A673 (cell line): Measurements from ENCODE around the gene BRD9. TPM values are rescaled to one million over a fixed set of nuclear protein-coding genes. Genes with fewer than 3 reads are reported as not detected.
"Not testable (repeated sequence)": the region's sequence is repeated elsewhere in the genome, so short reads cannot be mapped to it uniquely, and the experiment has no call there.

Experiments used
- BruUV-seq: library from RNA; stranded (reverse); fragments of 400-500 nt; replicated peaks from 2 replicates; lab custom pipeline; 2021; lab: Mats Ljungman, UMichigan
- CTCF ChIA-PET: fragments of 300-600 bp; sonication (Branson Sonifier 250); formaldehyde crosslinking; loops from one replicate; lab custom pipeline; 2022; ENCODE audit warnings: antibody characterized with exemption; lab: Charles Lee
- POLR2A ChIA-PET: fragments of 300-600 bp; sonication (Branson Sonifier 250); formaldehyde crosslinking; loops from one replicate; lab custom pipeline; 2022; ENCODE audit warnings: antibody characterized with exemption; ENCODE audit not compliant: low non-redundant PET; lab: Charles Lee
- DNase-seq: peaks from one replicate; pipeline ENCODE4 v3.0.0-alpha.2; 2015; ENCODE audit warnings: low spot score
- H3K27ac ChIP-seq: fragments of 200-600 bp; sonication (generic); 2 replicates; pipeline ENCODE4 v1.5.1; 2016; ENCODE audit warnings: mixed run types, low read depth, mild to moderate bottlenecking, mixed read lengths, antibody characterized with exemption, low read length; ENCODE audit not compliant: poor library complexity, severe bottlenecking
- H3K27me3 ChIP-seq: fragments of 200-600 bp; sonication (generic); replicated peaks from 2 replicates; pipeline ENCODE4 v1.6.1; 2017; ENCODE audit warnings: mixed run types, low read depth, mild to moderate bottlenecking, mixed read lengths, antibody characterized with exemption, low read length; ENCODE audit not compliant: insufficient read depth, poor library complexity
- H3K36me3 ChIP-seq: fragments of 200-600 bp; sonication (generic); 2 replicates; pipeline ENCODE4 v1.6.1; 2016; ENCODE audit warnings: mixed run types, mild to moderate bottlenecking, mixed read lengths, antibody characterized with exemption, low read length; ENCODE audit not compliant: insufficient read depth, poor library complexity, severe bottlenecking
- H3K4me1 ChIP-seq: fragments of 200-600 bp; sonication (generic); 2 replicates; pipeline ENCODE4 v1.6.1; 2017; ENCODE audit warnings: mixed run types, mild to moderate bottlenecking, mixed read lengths, antibody characterized with exemption, low read length; ENCODE audit not compliant: insufficient read depth, poor library complexity, severe bottlenecking
- H3K4me3 ChIP-seq: fragments of 200-600 bp; sonication (generic); 2 replicates; pipeline ENCODE4 v1.5.1; 2016; ENCODE audit warnings: low read depth, mixed run types, mild to moderate bottlenecking, mixed read lengths, low read length; ENCODE audit not compliant: poor library complexity, severe bottlenecking
- H3K9me3 ChIP-seq: fragments of 200-600 bp; sonication (generic); 2 replicates; pipeline ENCODE4 v1.6.1; 2016; ENCODE audit warnings: mixed run types, low read depth, mild to moderate bottlenecking, mixed read lengths, antibody characterized with exemption, low read length; ENCODE audit not compliant: poor library complexity, severe bottlenecking
- CTCF ChIP-seq: fragments of 300-800, 200-600 bp; sonication (generic); conservative IDR thresholded peaks from 2 replicates; pipeline ENCODE4 v1.5.1; 2017; ENCODE audit warnings: low read depth, mild to moderate bottlenecking, antibody characterized with exemption, low read length, moderate library complexity, mixed read lengths
- EZH2 ChIP-seq: fragments of 200-600 bp; sonication (generic); IDR thresholded peaks from 2 replicates; pipeline ENCODE4 v1.6.1; 2017; ENCODE audit warnings: borderline replicate concordance, low read depth, mild to moderate bottlenecking, mixed read lengths, antibody characterized with exemption, low read length; ENCODE audit not compliant: poor library complexity, severe bottlenecking
- intact Hi-C: fragments of 100-400 bp; cut with micrococcal nuclease; formaldehyde crosslinking; loops from one replicate; pipeline ENCODE4 v1.10.0; 2022; ENCODE audit not compliant: unreplicated experiment
- total RNA-seq: library from RNA; stranded (reverse); gene quantifications from 2 replicates; pipeline ENCODE4 v1.2.3, GENCODE V29; 2021

Gene BRD9
- total RNA-seq, 1 experiment from 2014 or later = 73.7 TPM

- H3K4me1 ChIP-seq = no peaks in the 10 kb centered on the region
- no peaks in the 10 kb centered on the region for H3K36me3 ChIP-seq
- no peak for TF ChIP-seq CTCF
- TF ChIP-seq EZH2 = no peak
- no peak within 1 kb of the TSS for H3K4me3 ChIP-seq
- BruUV-seq = no TSS peak
- H3K9me3 ChIP-seq = no peaks in the 10 kb centered on the region
- no peaks in the 10 kb centered on the region for H3K27me3 ChIP-seq
- intact Hi-C loops = no loop called here
- ChIA-PET POLR2A (no interaction called here), CTCF (no interaction called here)
- no peak within 1 kb of the TSS for H3K27ac ChIP-seq
- DNase-seq = no peak
Observed at GRCh38 chr5:850511-851006, 42.0 kb downstream of the BRD9 start, which contains the start of gene ZDHHC11. TSS of gene ZDHHC11 (minus strand) at chr5:850986. CDS start at chr5:850602, 384 bp downstream.

- ChIA-PET POLR2A (no interaction called here), CTCF (no interaction called here)
- Histone ChIP-seq H3K27me3 (no peaks in the 10 kb centered on the region), H3K27ac (no peak overlapping the region), H3K36me3 (no peaks in the 10 kb centered on the region), H3K9me3 (no peaks in the 10 kb centered on the region), H3K4me3 (no peak overlapping the region), H3K4me1 (no peaks in the 10 kb centered on the region)
- TF ChIP-seq CTCF (no peak), EZH2 (no peak)
- DNase-seq = no peak
- intact Hi-C loops = no loop called here
- no TSS peak for BruUV-seq
Observed at GRCh38 chr5:849651-850301, 42.8 kb downstream of the BRD9 start.

- Histone ChIP-seq H3K4me3 (no peak overlapping the region), H3K27me3 (no peaks in the 10 kb centered on the region), H3K9me3 (no peaks in the 10 kb centered on the region), H3K27ac (no peak overlapping the region), H3K36me3 (no peaks in the 10 kb centered on the region), H3K4me1 (no peaks in the 10 kb centered on the region)
- no peak for TF ChIP-seq CTCF
- TF ChIP-seq EZH2 = no peak
- DNase-seq = no peak
- intact Hi-C loops = no loop called here
- POLR2A ChIA-PET = no interaction called here
- no TSS peak for BruUV-seq
- CTCF ChIA-PET = no interaction called here
Observed at GRCh38 chr5:848671-849111, 43.9 kb downstream of the BRD9 start.

GRCh38 chr5:847736-848135 is 44.9 kb downstream of the BRD9 start:
- POLR2A ChIA-PET, H3K4me1 ChIP-seq, DNase-seq, H3K27me3 ChIP-seq, H3K36me3 ChIP-seq, CTCF ChIA-PET, H3K9me3 ChIP-seq, H3K4me3 ChIP-seq, H3K27ac ChIP-seq, BruUV-seq, intact Hi-C loops: not testable (repeated sequence)

GRCh38 chr5:847212-847611 is 45.4 kb downstream of the BRD9 start:
- H3K27ac ChIP-seq, CTCF ChIA-PET, H3K9me3 ChIP-seq, BruUV-seq, DNase-seq, H3K4me1 ChIP-seq, POLR2A ChIA-PET, intact Hi-C loops, H3K36me3 ChIP-seq, H3K27me3 ChIP-seq, H3K4me3 ChIP-seq: not testable (repeated sequence)
